Adrenal gland (tissue), 12 donors: ENCODE measurements around the gene BABAM2. TPM values are rescaled to one million over a fixed set of nuclear protein-coding genes. Genes with fewer than 3 reads are reported as not detected.
A peak's percentile ranks its signal among the peaks of the same experiment; 100 is the strongest.

Experiments
- DNase-seq, 7 donors: peaks; one replicate each; pipeline ENCODE4 v3.0.0-alpha.2; 2019 to 2020
- H3K27ac ChIP-seq, 5 donors: fragments of 200-600 bp; sonication (generic) in 4 of 5; 1 replicate in 3 of 5; 2 replicates in 2 of 5; pipeline versions ENCODE4 v1.5.1 to v1.8.0; 2016 to 2020; ENCODE audit warnings: mild to moderate bottlenecking in 1 of 5
- H3K27me3 ChIP-seq: fragments of 200-600 bp; 2 replicates; pipeline ENCODE4 v1.8.0; 2021
- H3K36me3 ChIP-seq, 2 donors: fragments of 200-600 bp; replicated peaks in 1 of 2; 1 replicate in 1 of 2; 2 replicates in 1 of 2; pipeline versions ENCODE4 v1.5.1 to v1.8.0; 2018 to 2022
- H3K4me1 ChIP-seq, 2 donors: fragments of 200-600 bp; replicated peaks in 1 of 2; 1 replicate in 1 of 2; 2 replicates in 1 of 2; pipeline versions ENCODE4 v1.5.1 to v1.8.0; 2018 to 2021
- H3K4me3 ChIP-seq, 4 donors: fragments of 200-600 bp; sonication (generic) in 3 of 4; one replicate each; pipeline ENCODE4 v1.5.1; 2016 to 2018
- H3K9me3 ChIP-seq, 3 donors: fragments of 200-600 bp; sonication (generic) in 1 of 3; replicated peaks in 1 of 3; 1 replicate in 2 of 3; 2 replicates in 1 of 3; pipeline versions ENCODE4 v1.5.1 to v1.8.0; 2016 to 2021
- CTCF ChIP-seq, 6 experiments: fragments of 450-650 bp in 4 of 6; fragments of 200-600 bp in 2 of 6; sonication (generic) in 1 of 6; IDR thresholded peaks; 1 replicate in 5 of 6; 2 replicates in 1 of 6; pipeline versions ENCODE4 v1.5.1 to v1.8.0; 2016 to 2021; ENCODE audit warnings: antibody characterized with exemption in 6 of 6, mild to moderate bottlenecking in 2 of 6, moderate library complexity in 1 of 6
- POLR2A ChIP-seq, 2 donors: fragments of 450-650 bp; IDR thresholded peaks; one replicate each; pipeline ENCODE4 v1.6.1; 2017; ENCODE audit warnings: antibody characterized with exemption in 2 of 2, mild to moderate bottlenecking in 2 of 2, moderate library complexity in 1 of 2
- WGBS, 4 donors: extraction: QIAGEN DNeasy Blood & Tissue Kit in 2 of 4; methylation state at CpG; one replicate each; pipeline versions ENCODE4 v1.1.5 to v1.1.7; 2013 to 2017; 5-methylcytosine and 5-hydroxymethylcytosine counted together
- intact Hi-C, 2 donors: fragments of 100-400 bp; cut with DNase I; formaldehyde crosslinking; loops; one replicate each; pipeline versions ENCODE4 v1.14.1 to v1.15.0; 2022 to 2023
- polyA plus RNA-seq, 3 donors: library from polyadenylated mRNA; stranded (reverse); fragments of 200-250 nt in 2 of 3; fragments of 350-450 nt in 1 of 3; fragmentation: Illumina TruSeq in 1 of 3; extraction: RNeasy Lipid Tissue Mini Kit (QIAGEN cat#74804) in 1 of 3; gene quantifications; one replicate each; pipeline ENCODE4 v1.2.3, GENCODE V29; 2013 to 2014
- total RNA-seq, 9 donors: library from RNA; depleted of rRNA in 4 of 9; stranded (reverse); fragments of >200 nt in 4 of 9; fragments of 120-200 nt in 1 of 9; fragmentation: NEBNext Ultra II Directional in 1 of 9; extraction: Animal tissue kit (Norgen Biotek cat#: 25700) in 1 of 9; gene quantifications; one replicate each; pipeline versions ENCODE4 v1.1.0 to v1.2.4, GENCODE V29; 2013 to 2023
- donor health status: healthy with polysubstance abuse.
- donor health status: Bipolar disorder and iron deficiency.
- donor health status: DM: yes; HTN: yes; CAD: no.
- donor health status: DM: no; HTN: no; CAD: no.
- donor health status: DM: no; HTN: no; CAD: no.
- donor health status: DM: yes; HTN: yes; CAD: no.

The BABAM2 gene
- total and polyA plus RNA-seq, 12 donors, result 88.2 to 925 (median 357) TPM

- TF ChIP-seq POLR2A (IDR thresholded peaks at IDR 0.05), result no peak
- TF ChIP-seq CTCF (IDR thresholded peaks at IDR 0.05), result no peak
- intact Hi-C loops, result no loop called here
- peak overlapping the region in 3 of 5 donors; percentile 61 to 87 (median 86) for H3K27ac ChIP-seq
- no peaks in the 10 kb centered on the region for H3K36me3 ChIP-seq
- WGBS, 4 donors, result 93 to 96% (median 94%) methylated on average over 5 of the region's 5 CpGs
- H3K27me3 ChIP-seq, result no peaks in the 10 kb centered on the region
- H3K9me3 ChIP-seq, result no peaks in the 10 kb centered on the region
- DNase-seq, result no peak
- H3K4me1 ChIP-seq, result peaks cover 14 to 23% of the 10 kb centered on the region in 2 donors
- no peak overlapping the region for H3K4me3 ChIP-seq
These were observed 466.5 kb downstream of the BABAM2 start for GRCh38 chr2:28357055-28357454.

GRCh38 chr2:28357948-28358667 is 467.6 kb downstream of the BABAM2 start:
- WGBS, 4 donors, result 88 to 97% (median 90%) methylated on average over 9 to 19 of the region's 19 CpGs
- Histone ChIP-seq H3K9me3 (no peaks in the 10 kb centered on the region), H3K4me1 (peaks cover 14 to 26% of the 10 kb centered on the region in 2 donors), H3K27ac (no peak overlapping the region), H3K27me3 (no peaks in the 10 kb centered on the region), H3K36me3 (no peaks in the 10 kb centered on the region), H3K4me3 (no peak overlapping the region)
- intact Hi-C loops, result no loop called here
- no peak for DNase-seq
- TF ChIP-seq POLR2A (IDR thresholded peaks at IDR 0.05) (no peak), CTCF (IDR thresholded peaks at IDR 0.05) (no peak)

GRCh38 chr2:28358668-28359201 is 468.2 kb downstream of the BABAM2 start:
- DNase-seq, result no peak
- H3K4me3 ChIP-seq, result no peak overlapping the region
- 76 to 93% (median 83%) methylated on average over 5 to 7 of the region's 7 CpGs for WGBS, 4 donors
- peaks cover 14 to 26% of the 10 kb centered on the region in 2 donors for H3K4me1 ChIP-seq
- H3K27ac ChIP-seq, result no peak overlapping the region
- TF ChIP-seq POLR2A (IDR thresholded peaks at IDR 0.05), result no peak
- TF ChIP-seq CTCF (IDR thresholded peaks at IDR 0.05), result no peak
- intact Hi-C loops, result no loop called here
- no peaks in the 10 kb centered on the region for H3K9me3 ChIP-seq
- no peaks in the 10 kb centered on the region for H3K27me3 ChIP-seq
- H3K36me3 ChIP-seq, result no peaks in the 10 kb centered on the region

GRCh38 chr2:28359222-28360057 is 468.9 kb downstream of the BABAM2 start:
- Histone ChIP-seq H3K36me3 (no peaks in the 10 kb centered on the region), H3K4me3 (no peak overlapping the region), H3K4me1 (peaks cover 14 to 26% of the 10 kb centered on the region in 2 donors), H3K27ac (no peak overlapping the region), H3K9me3 (no peaks in the 10 kb centered on the region), H3K27me3 (no peaks in the 10 kb centered on the region)
- intact Hi-C loops, result no loop called here
- WGBS, 4 donors, result 77 to 91% (median 85%) methylated on average over 23 to 28 of the region's 28 CpGs
- peak in 3 of 7 donors; percentile 30 to 54 (median 42) for DNase-seq
- TF ChIP-seq POLR2A (IDR thresholded peaks at IDR 0.05), result no peak
- no peak for TF ChIP-seq CTCF (IDR thresholded peaks at IDR 0.05)
